Kidney (tissue), 22 donors: ENCODE results near the gene MAN2C1. TPM values are rescaled to one million over a fixed set of nuclear protein-coding genes. Genes with fewer than 3 reads are reported as not detected.

Experiments used
- DNase-seq, 5 donors: peaks; one replicate each; pipeline ENCODE4 v3.0.0-alpha.2; 2013 to 2020
- FAIRE-seq: peaks from 2 replicates; lab custom pipeline; 2012; peaks lifted over from hg19 to GRCh38; lab: Jason Lieb, UNC
- H3K27ac ChIP-seq, 2 donors: one replicate each; pipeline ENCODE4 v1.7.0; 2013; ENCODE audit warnings: low read depth in 2 of 2, low read length in 2 of 2, inconsistent platforms in 1 of 2
- H3K27me3 ChIP-seq: one replicate; pipeline ENCODE4 v1.7.1; 2013; ENCODE audit warnings: low read length, inconsistent platforms; ENCODE audit not compliant: control insufficient read depth, insufficient read depth
- H3K36me3 ChIP-seq, 3 donors: one replicate each; pipeline versions ENCODE4 v1.7.0 to v1.7.1; 2013; ENCODE audit warnings: low read length in 3 of 3, control low read depth in 1 of 3, inconsistent platforms in 1 of 3; ENCODE audit not compliant: insufficient read depth in 3 of 3, control insufficient read depth in 2 of 3
- H3K4me1 ChIP-seq, 3 donors: one replicate each; pipeline versions ENCODE4 v1.7.0 to v1.7.1; 2013; ENCODE audit warnings: low read length in 3 of 3, inconsistent platforms in 1 of 3, low read depth in 1 of 3; ENCODE audit not compliant: control insufficient read depth in 2 of 3, insufficient read depth in 2 of 3
- H3K4me3 ChIP-seq, 3 donors: one replicate each; pipeline versions ENCODE4 v1.7.0 to v1.8.1; 2013; ENCODE audit warnings: low read length in 3 of 3, control low read depth in 1 of 3, inconsistent platforms in 1 of 3
- H3K9ac ChIP-seq, 3 donors: one replicate each; pipeline versions ENCODE4 v1.7.0 to v1.7.1; 2013; ENCODE audit warnings: low read length in 3 of 3, control low read depth in 1 of 3, inconsistent platforms in 1 of 3
- H3K9me3 ChIP-seq, 3 donors: one replicate each; pipeline versions ENCODE4 v1.7.0 to v1.7.1; 2013; ENCODE audit warnings: low read length in 3 of 3, control low read depth in 1 of 3, inconsistent platforms in 1 of 3; ENCODE audit not compliant: control insufficient read depth in 2 of 3, insufficient read depth in 1 of 3
- CTCF ChIP-seq: IDR thresholded peaks from 3 replicates; pipeline ENCODE4 v1.5.1; 2012; ENCODE audit warnings: mild to moderate bottlenecking, moderate library complexity, borderline replicate concordance; ENCODE audit not compliant: insufficient read depth; ENCODE audit errors: extremely low read depth
- intact Hi-C: fragments of 100-400 bp; cut with DNase I; formaldehyde crosslinking; loops from one replicate; pipeline ENCODE4 v1.11.1; 2022
- long read RNA-seq, 10 donors: library from polyadenylated mRNA in 1 of 10; unstranded in 1 of 10; transcript quantifications; one replicate each; pipeline ENCODE4 v2.0.0 and lab custom pipeline, GENCODE V29; 2021 to 2026
- polyA plus RNA-seq: library from polyadenylated mRNA; stranded (reverse); fragments of 350-450 nt; fragmentation: Illumina TruSeq; extraction: RNeasy Lipid Tissue Mini Kit (QIAGEN cat#74804); gene quantifications from one replicate; pipeline ENCODE4 v1.2.3, GENCODE V29; 2014; ENCODE audit warnings: low read depth, low replicate concordance; ENCODE audit not compliant: insufficient read depth
- total RNA-seq: library from RNA; stranded (reverse); fragmentation: NEBNext Ultra II Directional; extraction: Animal tissue kit (Norgen Biotek cat#: 25700); gene quantifications from one replicate; pipeline ENCODE4 v1.2.1, GENCODE V29; 2021
- donor health status: control.
- donor health status: control.
- donor health status: control.
- donor health status: control.
- donor health status: control.
- donor health status: DM: yes; HTN: yes; CAD: no.
- donor health status: Normal renal cell carcinoma (clear cell type).

Gene MAN2C1
- total RNA-seq (246 TPM), polyA plus RNA-seq (126 TPM)
- long read RNA-seq, donor 1, partial matches to known transcripts: 0 of 2 reads
- long read RNA-seq, donor 1, other reads (novel, unspliced or antisense): 0 of 2 reads
- long read RNA-seq, donor 2, partial matches to known transcripts: 0 of 6 reads
- long read RNA-seq, donor 2, other reads (novel, unspliced or antisense): 0 of 6 reads
- long read RNA-seq, donor 3, transcript MAN2C1-245 (1 exons, 444 nt): major isoform, 18 of 25 reads
- long read RNA-seq, donor 3, partial matches to known transcripts: 0 of 25 reads
- long read RNA-seq, donor 3, other reads (novel, unspliced or antisense): 0 of 25 reads
- long read RNA-seq, donor 4, transcript MAN2C1-245 (1 exons, 444 nt): major isoform, 5 of 7 reads
- long read RNA-seq, donor 4, partial matches to known transcripts: 0 of 7 reads
- long read RNA-seq, donor 4, other reads (novel, unspliced or antisense): 0 of 7 reads
- long read RNA-seq, donor 5: 0 reads
- long read RNA-seq, donor 6, partial matches to known transcripts: 0 of 1 reads
- long read RNA-seq, donor 6, other reads (novel, unspliced or antisense): 0 of 1 reads
- long read RNA-seq, donor 7, transcript MAN2C1-242 (26 exons, 3,177 nt): minor isoform, 5 of 91 reads
- long read RNA-seq, donor 7, transcript MAN2C1-201 (26 exons, 3,284 nt): major isoform, 18 of 91 reads
- long read RNA-seq, donor 7, partial matches to known transcripts: 30 of 91 reads
- long read RNA-seq, donor 7, other reads (novel, unspliced or antisense): 38 of 91 reads
- long read RNA-seq, donor 8, partial matches to known transcripts: 0 of 3 reads
- long read RNA-seq, donor 8, other reads (novel, unspliced or antisense): 0 of 3 reads
- long read RNA-seq, donor 9, partial matches to known transcripts: 0 of 3 reads
- long read RNA-seq, donor 9, other reads (novel, unspliced or antisense): 0 of 3 reads
- long read RNA-seq, donor 10, transcript MAN2C1-245 (1 exons, 444 nt): major isoform, 10 of 15 reads
- long read RNA-seq, donor 10, partial matches to known transcripts: 0 of 15 reads
- long read RNA-seq, donor 10, other reads (novel, unspliced or antisense): 0 of 15 reads

DNA sequence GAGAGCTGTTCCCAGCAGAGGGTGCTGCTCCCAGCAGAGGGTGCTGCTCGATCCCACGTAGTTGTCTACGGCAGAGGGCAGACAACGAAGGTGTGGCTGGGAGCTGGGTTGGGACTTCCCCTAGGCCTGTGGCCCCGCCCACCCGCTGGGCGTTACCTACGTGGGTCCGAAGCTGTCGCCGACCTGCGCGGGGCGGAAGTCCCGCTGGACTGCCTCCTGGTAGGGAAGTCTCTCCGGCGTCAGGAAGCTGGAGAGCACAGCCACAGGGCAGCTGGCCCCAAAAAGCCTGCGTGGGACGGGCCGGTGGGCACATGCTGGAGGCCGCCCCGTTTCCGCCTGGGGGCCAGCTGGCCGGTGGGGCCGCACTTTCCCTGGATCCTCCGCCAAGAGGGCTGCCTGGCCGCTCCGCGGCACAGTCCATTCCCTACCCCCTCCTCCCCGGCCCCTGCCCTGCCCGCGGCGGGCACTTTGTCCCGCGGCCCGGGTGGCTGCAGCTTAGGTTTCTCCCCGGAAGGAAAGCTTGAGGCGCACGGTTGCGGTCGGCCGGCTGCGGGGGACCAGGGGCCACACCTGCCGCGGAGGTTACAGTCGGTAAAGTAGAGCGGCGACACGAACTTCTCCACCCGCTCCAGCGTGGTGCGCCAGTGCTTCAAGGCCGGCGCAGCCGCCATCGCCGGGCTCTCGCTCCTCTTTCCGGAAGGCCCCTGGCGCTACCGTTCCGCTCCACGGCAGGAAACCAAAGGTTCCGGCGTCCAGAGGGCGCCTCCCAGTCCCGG, at the start of gene MAN2C1:
TSS of gene MAN2C1 (minus strand) at position 695 of the 776 bp plus-strand sequence. CDS start at position 671, 24 bp downstream.
- Histone ChIP-seq H3K9ac (peak within 1 kb of the TSS; percentile 61 to 93 (median 85)), H3K27ac (peak within 1 kb of the TSS; percentile 97 to 99), H3K36me3 (peaks cover 9 to 49% (median 36%) of the 10 kb centered on the region in 3 donors), H3K9me3 (no peaks in the 10 kb centered on the region), H3K4me3 (peak within 1 kb of the TSS; percentile 80 to 92 (median 84)), H3K27me3 (no peaks in the 10 kb centered on the region), H3K4me1 (peaks cover 4 to 17% (median 15%) of the 10 kb centered on the region in 3 donors)
- TF ChIP-seq CTCF: peak; percentile 75
- intact Hi-C loops: no loop called here
- FAIRE-seq (peak; percentile 44), DNase-seq (peak; percentile 96 to 98 (median 98))

GRCh38 chr15:75416584-75416983, 48.2 kb upstream of the MAN2C1 start:
- Histone ChIP-seq H3K4me3 (no peak overlapping the region), H3K9me3 (no peaks in the 10 kb centered on the region), H3K4me1 (no peaks in the 10 kb centered on the region), H3K27ac (no peak overlapping the region), H3K36me3 (peaks cover 7 to 24% (median 18%) of the 10 kb centered on the region in 3 donors), H3K9ac (no peak overlapping the region), H3K27me3 (no peaks in the 10 kb centered on the region)
- DNase-seq: no peak
- FAIRE-seq: no peak
- intact Hi-C loops: no loop called here
- TF ChIP-seq CTCF: no peak

GRCh38 chr15:75410196-75410595, 41.8 kb upstream of the MAN2C1 start:
- intact Hi-C loops: no loop called here
- TF ChIP-seq CTCF: no peak
- no peak overlapping the region for H3K4me3 ChIP-seq
- DNase-seq (no peak), FAIRE-seq (no peak)
- no peaks in the 10 kb centered on the region for H3K9me3 ChIP-seq
- no peaks in the 10 kb centered on the region for H3K27me3 ChIP-seq
- no peaks in the 10 kb centered on the region for H3K4me1 ChIP-seq
- H3K27ac ChIP-seq: no peak overlapping the region
- no peak overlapping the region for H3K9ac ChIP-seq
- H3K36me3 ChIP-seq: peaks cover 16 to 66% (median 38%) of the 10 kb centered on the region in 3 donors
